Sigmoid colon (tissue), 4 donors: Measurements from ENCODE around the gene MED23.

Source experiments
- EP300 ChIP-seq, 4 donors: sonication (generic); formaldehyde crosslinking; IDR thresholded peaks; one replicate each; pipeline ENCODE4 v1.6.1; 2017; ENCODE audit warnings: antibody characterized with exemption in 4 of 4
- POLR2A ChIP-seq, 2 donors: fragments of 450-650 bp; IDR thresholded peaks; one replicate each; pipeline ENCODE4 v1.6.1; 2016; ENCODE audit warnings: antibody characterized with exemption in 2 of 2, mild to moderate bottlenecking in 2 of 2, moderate library complexity in 2 of 2
- POLR2AphosphoS5 ChIP-seq, 4 donors: sonication (generic); formaldehyde crosslinking; IDR thresholded peaks; one replicate each; pipeline ENCODE4 v1.6.1; 2017; ENCODE audit warnings: antibody characterized with exemption in 4 of 4
- TF ChIP-seq, protein P1 (sequence below), 4 experiments: fragments of 450-650 bp in 3 of 4; fragments of 200-600 bp in 1 of 4; IDR thresholded peaks; one replicate each; pipeline ENCODE4 v1.5.1; 2016 to 2019; ENCODE audit warnings: antibody characterized with exemption in 4 of 4, mild to moderate bottlenecking in 3 of 4, moderate library complexity in 2 of 4

GRCh38 chr6:131655951-131656350, 27.9 kb upstream of the MED23 start:
- TF ChIP-seq POLR2A (IDR thresholded peaks at IDR 0.05) (no peak), POLR2AphosphoS5 (IDR thresholded peaks at IDR 0.05) (no peak), EP300 (IDR thresholded peaks at IDR 0.05) (no peak)
- TF ChIP-seq, protein P1, sequence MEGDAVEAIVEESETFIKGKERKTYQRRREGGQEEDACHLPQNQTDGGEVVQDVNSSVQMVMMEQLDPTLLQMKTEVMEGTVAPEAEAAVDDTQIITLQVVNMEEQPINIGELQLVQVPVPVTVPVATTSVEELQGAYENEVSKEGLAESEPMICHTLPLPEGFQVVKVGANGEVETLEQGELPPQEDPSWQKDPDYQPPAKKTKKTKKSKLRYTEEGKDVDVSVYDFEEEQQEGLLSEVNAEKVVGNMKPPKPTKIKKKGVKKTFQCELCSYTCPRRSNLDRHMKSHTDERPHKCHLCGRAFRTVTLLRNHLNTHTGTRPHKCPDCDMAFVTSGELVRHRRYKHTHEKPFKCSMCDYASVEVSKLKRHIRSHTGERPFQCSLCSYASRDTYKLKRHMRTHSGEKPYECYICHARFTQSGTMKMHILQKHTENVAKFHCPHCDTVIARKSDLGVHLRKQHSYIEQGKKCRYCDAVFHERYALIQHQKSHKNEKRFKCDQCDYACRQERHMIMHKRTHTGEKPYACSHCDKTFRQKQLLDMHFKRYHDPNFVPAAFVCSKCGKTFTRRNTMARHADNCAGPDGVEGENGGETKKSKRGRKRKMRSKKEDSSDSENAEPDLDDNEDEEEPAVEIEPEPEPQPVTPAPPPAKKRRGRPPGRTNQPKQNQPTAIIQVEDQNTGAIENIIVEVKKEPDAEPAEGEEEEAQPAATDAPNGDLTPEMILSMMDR (IDR thresholded peaks at IDR 0.05), result no peak
